Body of pancreas (tissue), 4 donors: ENCODE data around the gene WFS1. TPM values are rescaled to one million over a fixed set of nuclear protein-coding genes. Genes with fewer than 3 reads are reported as not detected.

ENCODE experiments used
- ATAC-seq: fragments of 150-250 bp; one replicate; pipeline ENCODE4 v1.9.1; 2016
- DNase-seq, 4 donors: peaks; one replicate each; pipeline ENCODE4 v3.0.0-alpha.2; 2019
- H3K27ac ChIP-seq, 4 donors: fragments of 200-600 bp; sonication (generic); 1 replicate in 3 of 4; 2 replicates in 1 of 4; pipeline versions ENCODE4 v1.5.1 to v1.6.1; 2016 to 2019; ENCODE audit warnings: mild to moderate bottlenecking in 1 of 4, mixed read lengths in 1 of 4, moderate library complexity in 1 of 4
- H3K27me3 ChIP-seq, 2 donors: fragments of 200-600 bp; sonication (generic); one replicate each; pipeline ENCODE4 v1.6.0; 2016; ENCODE audit warnings: mild to moderate bottlenecking in 1 of 2
- H3K36me3 ChIP-seq, 2 donors: fragments of 200-600 bp; sonication (generic); replicated peaks in 1 of 2; 2 replicates each; pipeline ENCODE4 v1.5.1; 2016; ENCODE audit warnings: low read depth in 2 of 2; ENCODE audit not compliant: insufficient read depth in 1 of 2
- H3K4me1 ChIP-seq: fragments of 200-600 bp; sonication (generic); one replicate; pipeline ENCODE4 v1.6.0; 2016
- H3K4me3 ChIP-seq, 2 donors: fragments of 200-600 bp; sonication (generic); 1 replicate in 1 of 2; 2 replicates in 1 of 2; pipeline ENCODE4 v1.5.1; 2016 to 2019
- H3K9me3 ChIP-seq, 3 donors: fragments of 200-600 bp; sonication (generic); 1 replicate in 2 of 3; 2 replicates in 1 of 3; pipeline ENCODE4 v1.5.1; 2016
- POLR2A ChIP-seq, 3 donors: fragments of 450-650 bp; IDR thresholded peaks; one replicate each; pipeline ENCODE4 v1.6.1; 2016; ENCODE audit warnings: antibody characterized with exemption in 3 of 3, mild to moderate bottlenecking in 2 of 3
- WGBS, 2 donors: methylation state at CpG; one replicate each; pipeline ENCODE4 v1.1.5; 2017; 5-methylcytosine and 5-hydroxymethylcytosine counted together
- intact Hi-C: fragments of 100-400 bp; cut with DNase I; formaldehyde crosslinking; loops from one replicate; pipeline ENCODE4 v1.15.1; 2023
- total RNA-seq, 2 donors: library from RNA; depleted of rRNA; stranded (reverse); fragments of >200 nt; gene quantifications; one replicate each; pipeline ENCODE4 v1.1.0, GENCODE V29; 2016
- TF ChIP-seq, protein P1 (sequence below), 7 experiments: fragments of 450-650 bp in 4 of 7; fragments of 200-600 bp in 3 of 7; sonication (generic) in 3 of 7; IDR thresholded peaks; one replicate each; pipeline ENCODE4 v1.5.1; 2016 to 2019; ENCODE audit warnings: antibody characterized with exemption in 7 of 7

Gene WFS1
- total RNA-seq, 2 donors from 2014 or later, result 18.4 to 31.6 TPM

GRCh38 chr4:6253111-6253510, 16.5 kb upstream of the WFS1 start:
- no peaks in the 10 kb centered on the region for H3K36me3 ChIP-seq
- H3K27ac ChIP-seq, result no peak overlapping the region
- WGBS, 2 donors, result 69 to 81% methylated on average over 6 of the region's 6 CpGs
- H3K27me3 ChIP-seq, result peaks cover 0 to 6% of the 10 kb centered on the region in 2 donors
- TF ChIP-seq, protein P1, sequence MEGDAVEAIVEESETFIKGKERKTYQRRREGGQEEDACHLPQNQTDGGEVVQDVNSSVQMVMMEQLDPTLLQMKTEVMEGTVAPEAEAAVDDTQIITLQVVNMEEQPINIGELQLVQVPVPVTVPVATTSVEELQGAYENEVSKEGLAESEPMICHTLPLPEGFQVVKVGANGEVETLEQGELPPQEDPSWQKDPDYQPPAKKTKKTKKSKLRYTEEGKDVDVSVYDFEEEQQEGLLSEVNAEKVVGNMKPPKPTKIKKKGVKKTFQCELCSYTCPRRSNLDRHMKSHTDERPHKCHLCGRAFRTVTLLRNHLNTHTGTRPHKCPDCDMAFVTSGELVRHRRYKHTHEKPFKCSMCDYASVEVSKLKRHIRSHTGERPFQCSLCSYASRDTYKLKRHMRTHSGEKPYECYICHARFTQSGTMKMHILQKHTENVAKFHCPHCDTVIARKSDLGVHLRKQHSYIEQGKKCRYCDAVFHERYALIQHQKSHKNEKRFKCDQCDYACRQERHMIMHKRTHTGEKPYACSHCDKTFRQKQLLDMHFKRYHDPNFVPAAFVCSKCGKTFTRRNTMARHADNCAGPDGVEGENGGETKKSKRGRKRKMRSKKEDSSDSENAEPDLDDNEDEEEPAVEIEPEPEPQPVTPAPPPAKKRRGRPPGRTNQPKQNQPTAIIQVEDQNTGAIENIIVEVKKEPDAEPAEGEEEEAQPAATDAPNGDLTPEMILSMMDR (IDR thresholded peaks at IDR 0.05), result no peak
- TF ChIP-seq POLR2A (IDR thresholded peaks at IDR 0.05), result no peak
- H3K4me3 ChIP-seq, result no peak overlapping the region
- H3K4me1 ChIP-seq, result no peaks in the 10 kb centered on the region
- no peak for ATAC-seq
- intact Hi-C loops, result loop anchor here (5.0 kb wide), 1 partner anchor 74 kb away; no protein-coding TSS in a partner anchor
- DNase-seq, result no peak
- no peaks in the 10 kb centered on the region for H3K9me3 ChIP-seq

DNA sequence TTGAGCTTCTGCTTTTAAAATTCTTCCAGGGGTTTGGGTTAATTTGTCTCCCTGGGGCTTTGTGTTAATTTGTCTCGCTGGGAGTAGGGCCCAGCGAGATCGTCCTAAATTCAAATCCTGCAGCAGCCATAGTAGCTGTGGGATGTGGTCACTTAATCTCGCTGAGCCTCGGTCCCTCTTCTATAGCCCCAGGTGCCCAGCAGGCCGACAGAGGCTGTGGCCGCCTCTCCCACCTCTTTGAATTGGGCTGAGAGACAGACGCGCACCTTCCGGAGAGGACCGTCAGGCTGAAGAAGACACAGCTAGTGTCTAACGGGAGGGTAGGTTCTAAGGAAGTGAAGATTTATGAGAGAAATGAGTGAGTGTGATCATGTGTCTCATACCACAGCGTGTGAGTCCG, 15.7 kb upstream of the WFS1 start:
- Histone ChIP-seq H3K27ac (no peak overlapping the region), H3K27me3 (no peaks in the 10 kb centered on the region), H3K9me3 (no peaks in the 10 kb centered on the region), H3K36me3 (no peaks in the 10 kb centered on the region), H3K4me1 (no peaks in the 10 kb centered on the region), H3K4me3 (no peak overlapping the region)
- 72 to 74% methylated on average over 14 of the region's 14 CpGs for WGBS, 2 donors
- DNase-seq (no peak), ATAC-seq (no peak)
- TF ChIP-seq POLR2A (IDR thresholded peaks at IDR 0.05), result no peak
- TF ChIP-seq, protein P1 (IDR thresholded peaks at IDR 0.05), result no peak
- intact Hi-C loops, result loop anchor here (5.0 kb wide), 1 partner anchor 73 kb away; no protein-coding TSS in a partner anchor

GRCh38 chr4:6256141-6256540, 13.5 kb upstream of the WFS1 start:
- no peak overlapping the region for H3K4me3 ChIP-seq
- H3K27ac ChIP-seq, result no peak overlapping the region
- no peak for DNase-seq
- intact Hi-C loops, result no loop called here
- no peaks in the 10 kb centered on the region for H3K4me1 ChIP-seq
- no peaks in the 10 kb centered on the region for H3K9me3 ChIP-seq
- no peaks in the 10 kb centered on the region for H3K36me3 ChIP-seq
- ATAC-seq, result no peak
- no peaks in the 10 kb centered on the region for H3K27me3 ChIP-seq
- WGBS, 2 donors, result 80 to 82% methylated on average over 9 of the region's 9 CpGs
- TF ChIP-seq, protein P1 (IDR thresholded peaks at IDR 0.05), result no peak
- TF ChIP-seq POLR2A (IDR thresholded peaks at IDR 0.05), result no peak

DNA sequence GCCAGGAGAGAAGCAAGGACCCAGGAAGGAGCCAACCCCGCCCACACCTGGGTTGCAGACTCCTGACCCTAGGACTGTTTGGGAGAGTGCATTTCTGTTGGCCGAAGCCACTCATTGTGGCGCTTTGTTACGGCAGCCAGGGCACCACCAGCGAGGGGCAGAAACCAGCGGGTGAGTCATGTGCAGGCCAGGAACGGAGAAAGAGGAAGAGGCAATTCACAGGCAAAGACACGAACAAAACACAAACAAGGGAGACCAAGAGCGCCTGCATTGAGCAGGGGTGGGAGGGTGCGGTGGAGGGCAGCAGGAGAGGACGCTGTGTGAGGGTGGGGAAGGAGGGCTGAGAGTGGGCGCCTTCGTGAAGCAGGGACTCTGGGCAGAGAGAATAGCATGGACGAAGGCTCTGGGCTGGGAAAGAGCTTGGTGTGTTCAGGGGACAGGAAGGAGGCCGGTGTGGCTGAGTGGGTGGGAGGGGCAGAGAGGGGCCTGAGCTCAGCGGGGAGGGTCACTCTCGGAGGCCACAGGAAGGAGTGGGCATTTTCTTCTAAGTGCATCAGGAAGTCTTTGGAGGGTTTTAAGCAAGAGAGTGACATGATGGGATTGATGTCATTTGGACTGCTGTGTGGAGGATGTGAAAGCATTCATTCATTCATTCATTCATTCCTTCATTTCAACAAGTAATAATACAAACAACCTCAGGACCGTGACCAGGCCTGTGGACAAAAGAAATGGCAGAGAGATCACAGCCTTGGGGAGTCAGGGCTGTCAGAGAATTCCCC, 12.2 kb upstream of the WFS1 start:
- H3K9me3 ChIP-seq, result no peaks in the 10 kb centered on the region
- no peaks in the 10 kb centered on the region for H3K27me3 ChIP-seq
- no peak for TF ChIP-seq POLR2A (IDR thresholded peaks at IDR 0.05)
- TF ChIP-seq, protein P1 (IDR thresholded peaks at IDR 0.05), result no peak
- H3K27ac ChIP-seq, result no peak overlapping the region
- no peak for ATAC-seq
- no peaks in the 10 kb centered on the region for H3K4me1 ChIP-seq
- no peak for DNase-seq
- WGBS, 2 donors, result 48 to 55% methylated on average over 18 of the region's 18 CpGs
- no peak overlapping the region for H3K4me3 ChIP-seq
- intact Hi-C loops, result no loop called here
- no peaks in the 10 kb centered on the region for H3K36me3 ChIP-seq

- Histone ChIP-seq H3K27me3 (no peaks in the 10 kb centered on the region), H3K9me3 (no peaks in the 10 kb centered on the region), H3K27ac (no peak overlapping the region), H3K36me3 (no peaks in the 10 kb centered on the region), H3K4me1 (no peaks in the 10 kb centered on the region), H3K4me3 (no peak overlapping the region)
- TF ChIP-seq, protein P1 (IDR thresholded peaks at IDR 0.05), result no peak
- no peak for TF ChIP-seq POLR2A (IDR thresholded peaks at IDR 0.05)
- ATAC-seq (no peak), DNase-seq (no peak)
- intact Hi-C loops, result no loop called here
- WGBS, 2 donors, result 70 to 78% methylated on average over 5 of the region's 5 CpGs
Measured at GRCh38 chr4:6258026-6258360, 11.7 kb upstream of the WFS1 start.
